GM21723 (cell line): ENCODE results near the gene ITGB3BP.
A peak's percentile ranks its signal among the peaks of the same experiment; 100 is the strongest.
"Not testable (repeated sequence)": the region's sequence is repeated elsewhere in the genome, so short reads cannot be mapped to it uniquely, and the experiment has no call there.

Experiments used
- ATAC-seq: cut with Tn5 transposase; IDR thresholded peaks from one replicate; pipeline ENCODE4 v1.9.1; 2021; ENCODE audit warnings: mild to moderate bottlenecking, moderate library complexity; ENCODE audit not compliant: unreplicated experiment

Gene ITGB3BP

DNA sequence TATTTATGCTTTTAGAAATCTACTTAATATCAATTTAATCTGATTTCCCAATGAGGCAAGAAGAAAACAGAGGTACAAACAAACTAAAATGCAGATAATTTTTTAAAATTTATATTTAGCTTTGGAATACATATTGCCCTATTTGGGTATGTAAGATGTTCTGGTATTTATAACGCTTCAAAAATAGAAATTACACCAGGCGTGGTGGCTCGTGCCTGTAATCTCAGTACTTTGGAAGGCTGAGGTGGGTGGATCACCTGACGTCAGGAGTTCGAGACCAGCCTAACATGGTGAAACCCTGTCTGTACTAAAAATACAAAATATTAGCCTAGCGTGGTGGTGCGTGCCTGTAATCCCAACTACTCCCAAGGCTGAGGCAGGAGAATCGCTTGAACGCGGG, 13.3 kb downstream of the ITGB3BP start:
- no peak for ATAC-seq

GRCh38 chr1:63506782-63507181, 16.2 kb downstream of the ITGB3BP start:
- ATAC-seq = no peak

DNA sequence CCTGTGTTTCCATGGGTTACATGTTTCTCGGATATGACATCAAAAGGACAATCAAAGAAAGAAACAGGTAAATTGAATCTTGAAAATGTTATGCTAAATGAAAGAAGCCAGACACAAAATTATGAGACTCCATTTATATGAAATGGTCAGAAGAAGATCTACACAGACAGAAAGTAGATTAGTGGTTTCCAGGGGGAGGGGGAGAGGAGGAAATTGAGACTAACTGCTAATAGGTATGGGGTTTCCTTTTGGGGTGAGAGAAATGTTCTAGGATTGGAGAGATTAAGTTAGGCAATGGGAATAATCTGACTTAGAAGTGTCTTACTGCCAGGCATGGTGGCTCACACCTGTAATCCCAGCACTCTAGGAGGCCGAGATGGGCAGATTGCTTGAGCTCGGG, 21.8 kb downstream of the ITGB3BP start:
- no peak for ATAC-seq

DNA sequence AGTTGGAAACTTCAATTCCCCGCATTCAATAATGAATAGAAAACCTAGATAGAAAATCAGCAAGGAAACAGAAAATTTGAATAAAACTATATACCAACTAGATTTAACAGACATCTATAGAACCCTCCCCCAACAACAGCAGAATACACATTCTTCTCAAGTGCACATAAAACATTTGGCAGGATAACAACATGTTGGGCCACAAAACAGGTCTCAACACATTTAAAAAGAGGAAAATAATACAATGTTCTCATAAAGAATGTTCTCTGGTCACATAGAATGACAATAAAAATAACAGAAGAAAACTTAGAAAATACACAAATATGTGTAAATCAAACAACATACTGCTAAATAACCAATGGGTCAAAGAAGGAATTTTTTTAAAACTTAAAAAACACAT, 24.9 kb downstream of the ITGB3BP start:
- no peak for ATAC-seq

DNA sequence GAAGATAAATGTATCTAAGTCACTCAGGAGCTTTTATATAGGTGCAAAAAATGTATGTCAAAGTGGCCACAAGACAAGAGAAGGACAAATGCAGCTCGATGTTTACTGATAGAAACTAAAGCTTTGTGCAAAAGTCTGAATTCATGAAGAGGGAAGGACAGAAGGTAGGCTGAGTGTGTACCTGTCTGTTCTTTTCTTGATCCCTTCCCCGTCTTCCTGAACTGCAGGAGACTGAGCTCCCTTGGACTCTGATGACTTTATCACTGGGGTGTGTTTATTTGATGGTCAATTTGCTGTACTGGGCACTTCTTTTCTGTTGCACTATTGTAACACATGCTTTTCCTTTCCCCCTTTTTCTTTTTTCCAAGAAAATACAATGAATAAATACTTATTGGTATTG, 25.4 kb downstream of the ITGB3BP start:
- ATAC-seq = no peak

GRCh38 chr1:63487336-63488065, 35.5 kb downstream of the ITGB3BP start:
- no peak for ATAC-seq

DNA sequence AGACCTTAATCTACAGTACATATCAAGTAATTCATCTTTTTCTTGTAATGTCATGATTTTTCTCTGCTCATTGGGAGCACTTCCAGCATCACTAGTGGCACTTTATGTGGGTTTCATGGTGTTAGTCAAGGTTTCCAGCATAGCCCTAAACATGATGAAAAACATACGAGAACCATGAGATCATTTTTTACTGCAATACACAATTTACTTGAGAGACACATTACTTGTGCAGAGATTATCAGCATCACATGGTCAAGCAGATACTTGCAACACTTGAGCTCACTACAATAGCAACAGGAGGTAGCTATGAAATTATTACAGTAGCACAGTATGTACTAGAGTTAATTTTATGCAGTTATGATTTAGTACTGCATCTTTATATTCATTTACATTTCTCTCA, 36.4 kb downstream of the ITGB3BP start:
- ATAC-seq = no peak

- no peak for ATAC-seq
These were observed 43.0 kb downstream of the ITGB3BP start for GRCh38 chr1:63480057-63480456.

DNA sequence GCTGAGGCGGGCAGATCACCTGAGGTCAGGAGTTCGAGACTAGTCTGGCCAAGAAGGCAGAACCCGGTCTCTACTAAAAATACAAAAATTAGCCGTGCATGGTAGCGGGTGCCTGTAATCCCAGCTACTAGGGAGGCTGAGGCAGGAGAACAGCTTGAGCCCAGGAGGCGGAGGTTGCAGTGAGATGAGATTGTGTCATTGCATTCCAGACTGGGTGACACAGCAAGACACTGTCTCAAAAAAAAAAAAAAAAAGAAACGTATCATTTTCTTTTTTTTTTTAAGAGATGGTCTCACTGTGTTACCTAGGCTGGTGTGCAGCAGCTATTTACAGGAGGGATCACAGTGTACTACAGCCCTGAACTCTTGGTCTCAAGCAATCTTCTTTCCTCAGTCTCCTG, 47.3 kb downstream of the ITGB3BP start:
- no peak for ATAC-seq

DNA sequence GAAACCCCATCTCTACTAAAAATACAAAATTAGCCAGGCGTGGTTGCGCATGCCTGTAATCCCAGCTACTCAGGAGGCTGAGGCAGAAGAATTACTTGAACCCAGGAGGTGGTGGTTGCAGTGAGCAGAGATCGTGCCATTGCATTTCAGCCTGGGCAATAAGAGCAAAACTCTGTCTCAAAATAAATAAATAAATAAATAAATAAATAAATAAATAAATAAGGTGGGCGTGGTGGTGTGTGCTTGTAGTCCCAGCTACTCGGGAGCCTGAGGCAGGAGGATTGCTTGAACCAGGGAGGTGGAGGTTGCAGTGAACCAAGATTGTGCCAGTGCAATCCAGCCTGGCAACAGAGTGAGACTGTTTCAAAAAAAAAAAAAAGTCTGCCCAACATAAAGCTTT, 54.3 kb downstream of the ITGB3BP start:
- not testable (repeated sequence) for ATAC-seq

DNA sequence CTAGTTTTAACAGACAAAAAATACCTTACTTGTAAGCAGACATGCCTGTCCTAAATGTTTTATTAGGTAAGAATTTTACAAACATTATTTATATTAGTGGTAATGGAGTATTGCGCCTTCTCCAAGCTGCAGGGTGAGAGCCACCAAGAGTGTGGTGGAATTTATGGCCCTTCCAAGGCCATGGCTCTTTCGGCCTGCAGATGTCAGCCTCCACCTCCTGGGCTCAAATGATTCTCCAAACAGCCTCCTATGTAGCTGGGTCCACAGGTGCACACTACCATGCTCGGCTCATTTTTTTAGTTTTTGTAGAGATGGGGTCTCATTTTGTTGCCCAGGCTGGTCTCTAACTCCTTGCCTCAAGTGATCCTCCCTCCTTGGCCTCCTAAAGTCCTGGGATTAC, 56.3 kb downstream of the ITGB3BP start:
- ATAC-seq = no peak

DNA sequence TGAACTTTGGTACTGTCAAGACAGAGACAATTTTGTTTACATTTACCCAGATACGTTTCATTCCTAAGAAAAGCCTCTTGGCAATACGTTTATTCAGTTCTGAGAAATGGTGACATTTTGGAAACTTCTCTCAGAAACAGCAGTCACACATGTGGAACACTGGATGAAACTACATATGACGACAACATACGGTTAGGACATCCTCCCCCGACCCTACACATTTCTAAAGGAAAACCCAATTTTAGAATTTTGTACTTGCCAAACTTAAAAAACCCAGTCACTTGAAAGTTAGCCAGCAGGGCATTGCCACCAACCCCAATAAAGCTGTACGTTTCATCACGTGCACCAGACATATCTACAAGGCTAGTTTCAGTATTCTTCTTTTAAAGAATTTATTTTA, 56.8 kb downstream of the ITGB3BP start:
- no peak for ATAC-seq

- ATAC-seq = no peak
These were observed 59.8 kb downstream of the ITGB3BP start for GRCh38 chr1:63463248-63463647.

- ATAC-seq = no peak
These were observed 61.3 kb downstream of the ITGB3BP start for GRCh38 chr1:63461661-63462230.

DNA sequence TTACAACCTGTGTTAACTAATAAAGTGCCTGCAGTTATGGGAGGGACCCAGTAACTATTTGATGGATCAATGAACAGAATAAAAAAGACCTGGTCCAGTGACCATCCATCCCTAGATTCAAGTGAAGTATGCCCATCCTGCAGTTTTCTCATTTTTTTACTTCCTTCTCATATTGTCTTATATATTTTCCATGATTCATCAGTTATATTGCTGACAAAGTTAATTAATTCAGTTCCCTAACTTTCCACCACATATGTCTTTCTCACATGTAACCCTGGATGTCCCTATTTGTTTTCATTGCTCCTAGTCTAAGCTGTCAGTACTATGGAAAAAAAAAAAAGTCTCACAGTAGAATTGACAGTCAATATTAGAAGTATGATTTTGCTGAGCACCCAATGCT, 64.3 kb downstream of the ITGB3BP start:
- ATAC-seq = no peak

DNA sequence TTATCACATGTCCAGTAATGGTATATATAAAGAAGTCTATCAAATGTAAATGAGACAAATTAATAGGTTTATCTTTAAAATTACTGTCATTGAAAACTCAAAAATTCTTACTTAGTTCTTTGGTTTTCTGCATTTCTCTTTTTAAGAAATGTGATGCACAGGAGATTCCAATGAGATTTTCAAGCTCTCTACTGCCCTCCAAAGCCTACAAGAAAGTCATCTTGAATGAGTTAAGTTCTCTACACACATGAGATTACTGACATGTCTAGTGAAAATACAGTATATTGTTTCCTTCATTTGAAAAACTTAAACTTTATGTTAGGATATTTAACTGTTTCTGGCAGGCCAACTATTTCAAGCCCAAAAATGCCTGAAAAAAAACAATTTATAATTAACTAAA, 68.8 kb downstream of the ITGB3BP start:
- ATAC-seq = no peak

- no peak for ATAC-seq
These were observed 69.8 kb downstream of the ITGB3BP start for GRCh38 chr1:63453232-63453631.

GRCh38 chr1:63450416-63450815, 72.6 kb downstream of the ITGB3BP start:
- ATAC-seq = no peak

- ATAC-seq = no peak
These were observed 74.2 kb downstream of the ITGB3BP start for GRCh38 chr1:63448731-63449246.

- peak; percentile 18 for ATAC-seq
These were observed 80.9 kb downstream of the ITGB3BP start for GRCh38 chr1:63442141-63442475.

- ATAC-seq = no peak
These were observed 87.9 kb downstream of the ITGB3BP start for GRCh38 chr1:63435161-63435560.

- ATAC-seq = no peak
These were observed 93.7 kb downstream of the ITGB3BP start for GRCh38 chr1:63429281-63429680.

GRCh38 chr1:63428815-63429214, 94.2 kb downstream of the ITGB3BP start:
- no peak for ATAC-seq
